ENCODE data around the gene TNNT2. TPM values are rescaled to one million over a fixed set of nuclear protein-coding genes. Genes with fewer than 3 reads are reported as not detected.

Gene TNNT2
- total and polyA plus RNA-seq, 3 experiments from 2014 or later: not detected

GRCh38 chr1:201336711-201337450, 40.6 kb downstream of the TNNT2 start:
- no peak overlapping the region for H3K27ac ChIP-seq (ENCODE audit: low read depth, low read length)
- Mint-ChIP-seq H3K36me3 (no peaks in the 10 kb centered on the region), H3K4me3 (no peak overlapping the region), H3K9me3 (no peaks in the 10 kb centered on the region), H3K27ac (no peak overlapping the region), H3K27me3 (peaks cover 4 to 18% of the 10 kb centered on the region in 2 donors), H3K4me1 (no peaks in the 10 kb centered on the region)
- no peaks in the 10 kb centered on the region for H3K27me3 ChIP-seq (ENCODE audit: insufficient read depth, low read length, poor library complexity, severe bottlenecking)
- no peak overlapping the region for H3K4me3 ChIP-seq (ENCODE audit: low read length)
- H3K9me3 ChIP-seq (ENCODE audit: low read length): no peaks in the 10 kb centered on the region
- ChIA-PET POLR2A (no interaction called here), CTCF (no interaction called here)
- no peaks in the 10 kb centered on the region for H3K36me3 ChIP-seq (ENCODE audit: insufficient read depth, low read length)
- no peaks in the 10 kb centered on the region for H3K4me1 ChIP-seq (ENCODE audit: insufficient read depth, low read length)
- DNase-seq: no peak

- CTCF ChIA-PET: no interaction called here
- no peak for DNase-seq
- H3K27ac Mint-ChIP-seq: no peak overlapping the region
- H3K27me3 Mint-ChIP-seq: peaks cover 4 to 17% of the 10 kb centered on the region in 2 donors
- H3K36me3 ChIP-seq (ENCODE audit: insufficient read depth, low read length): no peaks in the 10 kb centered on the region
- H3K27me3 ChIP-seq (ENCODE audit: insufficient read depth, low read length, poor library complexity, severe bottlenecking): no peaks in the 10 kb centered on the region
- H3K4me3 Mint-ChIP-seq: no peak overlapping the region
- H3K9me3 Mint-ChIP-seq: no peaks in the 10 kb centered on the region
- no peaks in the 10 kb centered on the region for H3K4me1 Mint-ChIP-seq
- no peak overlapping the region for H3K27ac ChIP-seq (ENCODE audit: low read depth, low read length)
- H3K36me3 Mint-ChIP-seq: no peaks in the 10 kb centered on the region
- no peaks in the 10 kb centered on the region for H3K4me1 ChIP-seq (ENCODE audit: insufficient read depth, low read length)
- POLR2A ChIA-PET: no interaction called here
- H3K4me3 ChIP-seq (ENCODE audit: low read length): no peak overlapping the region
- no peaks in the 10 kb centered on the region for H3K9me3 ChIP-seq (ENCODE audit: low read length)
Measured at GRCh38 chr1:201335901-201336300, 41.6 kb downstream of the TNNT2 start.

GRCh38 chr1:201335174-201335870, 42.2 kb downstream of the TNNT2 start:
- H3K27ac Mint-ChIP-seq: no peak overlapping the region
- no peaks in the 10 kb centered on the region for H3K4me1 Mint-ChIP-seq
- CTCF ChIA-PET: no interaction called here
- no peaks in the 10 kb centered on the region for H3K9me3 ChIP-seq (ENCODE audit: low read length)
- no peaks in the 10 kb centered on the region for H3K27me3 ChIP-seq (ENCODE audit: insufficient read depth, low read length, poor library complexity, severe bottlenecking)
- H3K36me3 Mint-ChIP-seq: no peaks in the 10 kb centered on the region
- no peaks in the 10 kb centered on the region for H3K4me1 ChIP-seq (ENCODE audit: insufficient read depth, low read length)
- POLR2A ChIA-PET: no interaction called here
- no peak for DNase-seq
- H3K36me3 ChIP-seq (ENCODE audit: insufficient read depth, low read length): no peaks in the 10 kb centered on the region
- H3K4me3 ChIP-seq (ENCODE audit: low read length): no peak overlapping the region
- H3K27ac ChIP-seq (ENCODE audit: low read depth, low read length): no peak overlapping the region
- peaks cover 4 to 20% of the 10 kb centered on the region in 2 donors for H3K27me3 Mint-ChIP-seq
- H3K9me3 Mint-ChIP-seq: no peaks in the 10 kb centered on the region
- H3K4me3 Mint-ChIP-seq: no peak overlapping the region

GRCh38 chr1:201334325-201335173, 42.9 kb downstream of the TNNT2 start:
- Histone ChIP-seq H3K4me3 (ENCODE audit: low read length) (no peak overlapping the region), H3K9me3 (ENCODE audit: low read length) (no peaks in the 10 kb centered on the region), H3K27ac (ENCODE audit: low read depth, low read length) (no peak overlapping the region), H3K27me3 (ENCODE audit: insufficient read depth, low read length, poor library complexity, severe bottlenecking) (no peaks in the 10 kb centered on the region), H3K4me1 (ENCODE audit: insufficient read depth, low read length) (no peaks in the 10 kb centered on the region), H3K36me3 (ENCODE audit: insufficient read depth, low read length) (no peaks in the 10 kb centered on the region)
- CTCF ChIA-PET: interaction anchor here (1.2 kb wide), 1 partner anchor 10 kb away, joined by 3 read pairs; no protein-coding TSS in a partner anchor
- Mint-ChIP-seq H3K4me3 (no peak overlapping the region), H3K27me3 (peaks cover 4 to 27% of the 10 kb centered on the region in 2 donors), H3K27ac (no peak overlapping the region), H3K4me1 (no peaks in the 10 kb centered on the region), H3K36me3 (no peaks in the 10 kb centered on the region), H3K9me3 (no peaks in the 10 kb centered on the region)
- no peak for DNase-seq
- POLR2A ChIA-PET: no interaction called here

GRCh38 chr1:201332616-201333335, 44.7 kb downstream of the TNNT2 start:
- no peak for DNase-seq
- no peaks in the 10 kb centered on the region for H3K36me3 ChIP-seq (ENCODE audit: insufficient read depth, low read length)
- no peaks in the 10 kb centered on the region for H3K36me3 Mint-ChIP-seq
- no peaks in the 10 kb centered on the region for H3K4me1 ChIP-seq (ENCODE audit: insufficient read depth, low read length)
- CTCF ChIA-PET: no interaction called here
- no peaks in the 10 kb centered on the region for H3K27me3 ChIP-seq (ENCODE audit: insufficient read depth, low read length, poor library complexity, severe bottlenecking)
- peaks cover 4 to 25% of the 10 kb centered on the region in 2 donors for H3K27me3 Mint-ChIP-seq
- H3K9me3 ChIP-seq (ENCODE audit: low read length): no peaks in the 10 kb centered on the region
- POLR2A ChIA-PET: no interaction called here
- no peak overlapping the region for H3K27ac Mint-ChIP-seq
- H3K4me1 Mint-ChIP-seq: no peaks in the 10 kb centered on the region
- H3K27ac ChIP-seq (ENCODE audit: low read depth, low read length): no peak overlapping the region
- no peaks in the 10 kb centered on the region for H3K9me3 Mint-ChIP-seq
- H3K4me3 ChIP-seq (ENCODE audit: low read length): no peak overlapping the region
- no peak overlapping the region for H3K4me3 Mint-ChIP-seq

- no peaks in the 10 kb centered on the region for H3K4me1 Mint-ChIP-seq
- ChIA-PET CTCF (no interaction called here), POLR2A (no interaction called here)
- H3K4me3 Mint-ChIP-seq: no peak overlapping the region
- DNase-seq: no peak
- H3K36me3 Mint-ChIP-seq: no peaks in the 10 kb centered on the region
- Histone ChIP-seq H3K4me1 (ENCODE audit: insufficient read depth, low read length) (no peaks in the 10 kb centered on the region), H3K27me3 (ENCODE audit: insufficient read depth, low read length, poor library complexity, severe bottlenecking) (no peaks in the 10 kb centered on the region), H3K27ac (ENCODE audit: low read depth, low read length) (no peak overlapping the region), H3K9me3 (ENCODE audit: low read length) (no peaks in the 10 kb centered on the region), H3K36me3 (ENCODE audit: insufficient read depth, low read length) (no peaks in the 10 kb centered on the region), H3K4me3 (ENCODE audit: low read length) (no peak overlapping the region)
- H3K9me3 Mint-ChIP-seq: no peaks in the 10 kb centered on the region
- H3K27me3 Mint-ChIP-seq: peaks cover 2 to 21% of the 10 kb centered on the region in 2 donors
- no peak overlapping the region for H3K27ac Mint-ChIP-seq
Measured at GRCh38 chr1:201332021-201332420, 45.5 kb downstream of the TNNT2 start.

- Mint-ChIP-seq H3K4me1 (no peaks in the 10 kb centered on the region), H3K9me3 (no peaks in the 10 kb centered on the region), H3K4me3 (no peak overlapping the region), H3K27me3 (peaks cover 2 to 21% of the 10 kb centered on the region in 2 donors), H3K36me3 (no peaks in the 10 kb centered on the region), H3K27ac (no peak overlapping the region)
- no peaks in the 10 kb centered on the region for H3K27me3 ChIP-seq (ENCODE audit: insufficient read depth, low read length, poor library complexity, severe bottlenecking)
- H3K36me3 ChIP-seq (ENCODE audit: insufficient read depth, low read length): no peaks in the 10 kb centered on the region
- ChIA-PET CTCF (no interaction called here), POLR2A (no interaction called here)
- no peak overlapping the region for H3K27ac ChIP-seq (ENCODE audit: low read depth, low read length)
- no peaks in the 10 kb centered on the region for H3K4me1 ChIP-seq (ENCODE audit: insufficient read depth, low read length)
- no peaks in the 10 kb centered on the region for H3K9me3 ChIP-seq (ENCODE audit: low read length)
- no peak for DNase-seq
- no peak overlapping the region for H3K4me3 ChIP-seq (ENCODE audit: low read length)
Measured at GRCh38 chr1:201331166-201331565, 46.3 kb downstream of the TNNT2 start.

Measured in CD8-positive, alpha-beta memory T cell (primary cell).